Measurements from ENCODE around the gene C14orf180. TPM values are rescaled to one million over a fixed set of nuclear protein-coding genes. Genes with fewer than 3 reads are reported as not detected.

C14orf180 gene
- polyA plus RNA-seq, 2 of the 4 experiments (the other 2 are of a cell fraction) = not detected

DNA sequence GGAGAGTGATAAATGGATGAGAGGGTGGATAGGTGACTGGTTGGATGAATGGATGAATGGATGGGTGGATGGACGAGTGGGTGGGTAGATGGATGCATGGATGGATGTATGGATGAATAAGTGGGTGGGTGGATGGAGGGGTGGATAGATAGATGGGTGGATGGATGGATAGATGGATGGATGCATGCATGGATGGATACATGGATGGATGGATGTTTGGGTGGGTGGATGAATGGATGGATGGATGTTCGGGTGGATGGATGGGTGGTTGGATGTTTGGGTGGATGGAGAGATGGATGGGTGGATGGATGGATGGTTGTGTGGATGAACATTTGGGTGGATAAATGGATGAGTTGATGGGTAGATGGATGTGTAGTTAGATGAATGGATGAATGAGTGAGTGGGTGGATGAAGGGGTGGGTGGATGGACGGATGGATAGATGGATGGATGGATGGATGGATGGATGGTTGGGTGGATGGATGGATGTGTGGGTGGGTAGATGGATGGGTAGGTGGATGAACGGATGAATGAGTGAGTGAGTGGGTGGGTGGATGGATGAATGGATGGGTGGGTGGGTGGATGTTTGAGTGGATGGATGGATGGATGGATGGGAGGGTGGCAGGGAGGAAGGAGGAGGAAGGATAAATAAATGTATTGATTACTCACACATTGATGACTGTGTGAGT is 34.7 kb downstream of the C14orf180 start:
- Histone ChIP-seq H3K4me1 (no peaks in the 10 kb centered on the region), H3K27ac (no peak overlapping the region), H3K9me3 (peaks cover 5% of the 10 kb centered on the region; the same call in 2 of the 3 replicates), H3K4me3 (no peak overlapping the region), H3K4me2 (no peak overlapping the region)
- TF ChIP-seq EP300 (IDR thresholded peaks at IDR 0.05) (no peak), MYC (IDR thresholded peaks at IDR 0.05; ENCODE audit: borderline replicate concordance, low read length) (no peak), EHF (CRISPR knock-in tag; IDR thresholded peaks at IDR 0.05) (no peak), CHD4 (IDR thresholded peaks at IDR 0.05; ENCODE audit: borderline replicate concordance) (no peak), NR3C1 (IDR thresholded peaks at IDR 0.05) (no peak), HDAC2 (IDR thresholded peaks at IDR 0.05) (no peak), CBX8 (IDR thresholded peaks at IDR 0.05) (no peak), SMC3 (IDR thresholded peaks at IDR 0.05) (no peak), FOSL2 (IDR thresholded peaks at IDR 0.05) (no peak), FOSL2 (CRISPR knock-in tag; IDR thresholded peaks at IDR 0.05) (no peak), RAD21 (conservative IDR thresholded peaks at IDR 0.05 in 1 of 2, IDR thresholded peaks at IDR 0.05 in 1 of 2) (no peak), TFCP2L1 (CRISPR knock-in tag; IDR thresholded peaks at IDR 0.05) (no peak), ZNF302 (CRISPR knock-in tag; IDR thresholded peaks at IDR 0.05) (no peak), CEBPB (IDR thresholded peaks at IDR 0.05) (no peak), SREBF2 (IDR thresholded peaks at IDR 0.05) (no peak), MAX (IDR thresholded peaks at IDR 0.05) (no peak), RNF2 (IDR thresholded peaks at IDR 0.05; ENCODE audit: borderline replicate concordance, low read depth) (no peak), HOXA7 (CRISPR knock-in tag; IDR thresholded peaks at IDR 0.05) (no peak), HOXB5 (CRISPR knock-in tag; IDR thresholded peaks at IDR 0.05) (no peak)
- TF ChIP-seq, protein P1, sequence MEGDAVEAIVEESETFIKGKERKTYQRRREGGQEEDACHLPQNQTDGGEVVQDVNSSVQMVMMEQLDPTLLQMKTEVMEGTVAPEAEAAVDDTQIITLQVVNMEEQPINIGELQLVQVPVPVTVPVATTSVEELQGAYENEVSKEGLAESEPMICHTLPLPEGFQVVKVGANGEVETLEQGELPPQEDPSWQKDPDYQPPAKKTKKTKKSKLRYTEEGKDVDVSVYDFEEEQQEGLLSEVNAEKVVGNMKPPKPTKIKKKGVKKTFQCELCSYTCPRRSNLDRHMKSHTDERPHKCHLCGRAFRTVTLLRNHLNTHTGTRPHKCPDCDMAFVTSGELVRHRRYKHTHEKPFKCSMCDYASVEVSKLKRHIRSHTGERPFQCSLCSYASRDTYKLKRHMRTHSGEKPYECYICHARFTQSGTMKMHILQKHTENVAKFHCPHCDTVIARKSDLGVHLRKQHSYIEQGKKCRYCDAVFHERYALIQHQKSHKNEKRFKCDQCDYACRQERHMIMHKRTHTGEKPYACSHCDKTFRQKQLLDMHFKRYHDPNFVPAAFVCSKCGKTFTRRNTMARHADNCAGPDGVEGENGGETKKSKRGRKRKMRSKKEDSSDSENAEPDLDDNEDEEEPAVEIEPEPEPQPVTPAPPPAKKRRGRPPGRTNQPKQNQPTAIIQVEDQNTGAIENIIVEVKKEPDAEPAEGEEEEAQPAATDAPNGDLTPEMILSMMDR (IDR thresholded peaks at IDR 0.05) = no peak
- under 1% methylated on average over 4 of the region's 4 CpGs for WGBS (ENCODE audit: missing lambda C conversion rate)
- FAIRE-seq (no peak), DNase-seq (ENCODE audit: low read depth in 1 of 2, low spot score in 1 of 2) (no peak), ATAC-seq (no peak)
- ChIA-PET POLR2A (no interaction called here), CTCF (no interaction called here)

GRCh38 chr14:104624939-104625338 is 45.4 kb downstream of the C14orf180 start:
- ChIA-PET CTCF (interaction anchor here (0.9 kb wide), 1 partner anchor 61 kb away, joined by 4 read pairs; no protein-coding TSS in a partner anchor), POLR2A (no interaction called here)
- DNase-seq (ENCODE audit: low read depth in 1 of 2, low spot score in 1 of 2) = no peak
- H3K27ac ChIP-seq = no peak overlapping the region
- no peaks in the 10 kb centered on the region for H3K4me1 ChIP-seq
- ATAC-seq = no peak
- no peak overlapping the region for H3K4me3 ChIP-seq
- no peak for FAIRE-seq
- no peak for TF ChIP-seq POLR2AphosphoS2 (conservative IDR thresholded peaks at IDR 0.05; ENCODE audit: low read length)
- no peak for TF ChIP-seq NFE2L2 (conservative IDR thresholded peaks at IDR 0.05; ENCODE audit: low read length)
- no peak for TF ChIP-seq NPAS2 (CRISPR knock-in tag; IDR thresholded peaks at IDR 0.05; ENCODE audit: borderline replicate concordance)
- no peak for TF ChIP-seq TP53 (CRISPR knock-in tag; IDR thresholded peaks at IDR 0.05)
- TF ChIP-seq RCOR1 (IDR thresholded peaks at IDR 0.05; ENCODE audit: low read depth, low read length) = no peak
- no peak for TF ChIP-seq ZFP36 (IDR thresholded peaks at IDR 0.05; ENCODE audit: borderline replicate concordance, partially characterized antibody)
- TF ChIP-seq, protein P2, sequence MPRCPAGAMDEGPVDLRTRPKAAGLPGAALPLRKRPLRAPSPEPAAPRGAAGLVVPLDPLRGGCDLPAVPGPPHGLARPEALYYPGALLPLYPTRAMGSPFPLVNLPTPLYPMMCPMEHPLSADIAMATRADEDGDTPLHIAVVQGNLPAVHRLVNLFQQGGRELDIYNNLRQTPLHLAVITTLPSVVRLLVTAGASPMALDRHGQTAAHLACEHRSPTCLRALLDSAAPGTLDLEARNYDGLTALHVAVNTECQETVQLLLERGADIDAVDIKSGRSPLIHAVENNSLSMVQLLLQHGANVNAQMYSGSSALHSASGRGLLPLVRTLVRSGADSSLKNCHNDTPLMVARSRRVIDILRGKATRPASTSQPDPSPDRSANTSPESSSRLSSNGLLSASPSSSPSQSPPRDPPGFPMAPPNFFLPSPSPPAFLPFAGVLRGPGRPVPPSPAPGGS (IDR thresholded peaks at IDR 0.05) = no peak
- no peak for TF ChIP-seq FOXS1 (CRISPR knock-in tag; IDR thresholded peaks at IDR 0.05)
- no peak for TF ChIP-seq ESRRA (IDR thresholded peaks at IDR 0.05; ENCODE audit: borderline replicate concordance, low read length)
- no peak for TF ChIP-seq RFX5 (IDR thresholded peaks at IDR 0.05)
- TF ChIP-seq ZSCAN20 (CRISPR knock-in tag; IDR thresholded peaks at IDR 0.05) = no peak
- no peak for TF ChIP-seq HOXB13 (CRISPR knock-in tag; IDR thresholded peaks at IDR 0.05; ENCODE audit: low read depth)
- no peak for TF ChIP-seq RNF2 (IDR thresholded peaks at IDR 0.05; ENCODE audit: borderline replicate concordance, low read depth)
- TF ChIP-seq HOXB5 (CRISPR knock-in tag; IDR thresholded peaks at IDR 0.05) = no peak
- H3K4me2 ChIP-seq = no peak overlapping the region
- peaks cover 26% of the 10 kb centered on the region for H3K9me3 ChIP-seq
- WGBS (ENCODE audit: missing lambda C conversion rate) = 27% methylated on average over 3 of the region's 5 CpGs
